ENCODE measurements around the gene MYL7.
"Not testable (repeated sequence)": the region's sequence is repeated elsewhere in the genome, so short reads cannot be mapped to it uniquely, and the experiment has no call there.

Gene MYL7

GRCh38 chr7:44171901-44172300, 30.8 kb upstream of the MYL7 start:
- not testable (repeated sequence) for DNase-seq

- no peak for DNase-seq
Measured at GRCh38 chr7:44167920-44168319, 26.8 kb upstream of the MYL7 start.

GRCh38 chr7:44163591-44163990, 22.5 kb upstream of the MYL7 start:
- no peak for DNase-seq

GRCh38 chr7:44162785-44163395, 21.8 kb upstream of the MYL7 start:
- DNase-seq = no peak

- no peak for DNase-seq
Measured at GRCh38 chr7:44162179-44162578, 21.0 kb upstream of the MYL7 start.

- DNase-seq = no peak
Measured at GRCh38 chr7:44161371-44161770, 20.2 kb upstream of the MYL7 start.

- DNase-seq = no peak
Measured at GRCh38 chr7:44159824-44160630, 18.9 kb upstream of the MYL7 start.

GRCh38 chr7:44158873-44159631, 17.9 kb upstream of the MYL7 start:
- DNase-seq = no peak

GRCh38 chr7:44158096-44158872, 17.2 kb upstream of the MYL7 start:
- no peak for DNase-seq

- no peak for DNase-seq
Measured at GRCh38 chr7:44157116-44158080, 16.3 kb upstream of the MYL7 start.

- DNase-seq = no peak
Measured at GRCh38 chr7:44156453-44157010, 15.4 kb upstream of the MYL7 start.

GRCh38 chr7:44155191-44156185, 14.4 kb upstream of the MYL7 start:
- DNase-seq = no peak

GRCh38 chr7:44154703-44155102, 13.6 kb upstream of the MYL7 start:
- no peak for DNase-seq

- DNase-seq = no peak
Measured at GRCh38 chr7:44153948-44154335, 12.8 kb upstream of the MYL7 start.

- DNase-seq = no peak
Measured at GRCh38 chr7:44152971-44153947, 12.1 kb upstream of the MYL7 start.

- no peak for DNase-seq
Measured at GRCh38 chr7:44151956-44152355, 10.8 kb upstream of the MYL7 start.

GRCh38 chr7:44150966-44151941, 10.1 kb upstream of the MYL7 start:
- DNase-seq = no peak

GRCh38 chr7:44150466-44150832, 9.3 kb upstream of the MYL7 start:
- DNase-seq = no peak

Data from activated CD4-positive, alpha-beta T cell treated with anti-CD3 and anti-CD28 coated beads, Interleukin-10, Interleukin-2, amounts not matched to agents 100 ng/mL and 50 ng/mL, durations not matched to agents 16 hours and 8 hours (primary cell).